ENCODE measurements around the gene SMC5.

The SMC5 gene

GRCh38 chr9:70402213-70402612 lies 143.4 kb downstream of the SMC5 start:
- H3K4me2 ChIP-seq, result no peak overlapping the region
- H3K9me3 ChIP-seq (replicated peaks in 1 of 11), result no peaks in the 10 kb centered on the region
- no peak overlapping the region for H3K4me3 ChIP-seq
- H3K27me3 ChIP-seq, result no peaks in the 10 kb centered on the region
- H3K36me3 ChIP-seq, result no peaks in the 10 kb centered on the region
- peaks cover 38 to 82% (median 50%) of the 10 kb centered on the region in 10 experiments for H3K4me1 ChIP-seq
- no peak for TF ChIP-seq Cebpa-rat (IDR thresholded peaks at IDR 0.05)
- no peak overlapping the region for H3K9ac ChIP-seq
- no peak overlapping the region for H3K27ac ChIP-seq
- H4K20me1 ChIP-seq, result peaks cover 34 to 99% (median 49%) of the 10 kb centered on the region in 11 experiments; a peak in 19 of 22 replicates

GRCh38 chr9:70403166-70403565 lies 144.4 kb downstream of the SMC5 start:
- Histone ChIP-seq H3K9ac (no peak overlapping the region), H3K27me3 (no peaks in the 10 kb centered on the region), H4K20me1 (peaks cover 26 to 99% (median 40%) of the 10 kb centered on the region in 11 experiments; a peak in 19 of 22 replicates), H3K4me2 (peak overlapping the region in 1 of 11 experiments; percentile 28; a peak in 1 of 22 replicates), H3K9me3 (replicated peaks in 1 of 11) (no peaks in the 10 kb centered on the region), H3K36me3 (0 out of 22 replicates have a peak, but pooled peaks cover 0 to 4% (median 0%) of the 10 kb centered on the region in 11 experiments), H3K4me3 (no peak overlapping the region), H3K4me1 (peaks cover 39 to 82% (median 51%) of the 10 kb centered on the region in 10 experiments), H3K27ac (no peak overlapping the region)
- no peak for TF ChIP-seq Cebpa-rat (IDR thresholded peaks at IDR 0.05)

GRCh38 chr9:70403618-70404025 lies 144.8 kb downstream of the SMC5 start:
- no peak for TF ChIP-seq Cebpa-rat (IDR thresholded peaks at IDR 0.05)
- peaks cover 0 to 7% (median 0%) of the 10 kb centered on the region in 11 experiments; a peak in 1 of 22 replicates for H3K36me3 ChIP-seq
- H3K9me3 ChIP-seq (replicated peaks in 1 of 11), result no peaks in the 10 kb centered on the region
- H3K4me3 ChIP-seq, result no peak overlapping the region
- H4K20me1 ChIP-seq, result peaks cover 24 to 100% (median 37%) of the 10 kb centered on the region in 11 experiments; a peak in 19 of 22 replicates
- H3K9ac ChIP-seq, result 0 out of 22 replicates have a peak overlapping the region, but pooled peaks of 1 of the 11 experiments have one; percentile 8
- no peaks in the 10 kb centered on the region for H3K27me3 ChIP-seq
- peaks cover 34 to 83% (median 50%) of the 10 kb centered on the region in 10 experiments for H3K4me1 ChIP-seq
- H3K27ac ChIP-seq, result no peak overlapping the region
- peak overlapping the region in 2 of 11 experiments; percentile 28 to 76; a peak in 2 of 22 replicates for H3K4me2 ChIP-seq

- TF ChIP-seq Cebpa-rat (IDR thresholded peaks at IDR 0.05), result no peak
- Histone ChIP-seq H3K4me3 (no peak overlapping the region), H4K20me1 (peaks cover 17 to 96% (median 30%) of the 10 kb centered on the region in 11 experiments; a peak in 18 of 22 replicates), H3K4me1 (peaks cover 29 to 79% (median 45%) of the 10 kb centered on the region in 10 experiments), H3K27ac (no peak overlapping the region), H3K36me3 (peaks cover 0 to 7% (median 0%) of the 10 kb centered on the region in 11 experiments; a peak in 1 of 22 replicates), H3K9ac (0 out of 22 replicates have a peak overlapping the region, but pooled peaks of 1 of the 11 experiments have one; percentile 8), H3K27me3 (no peaks in the 10 kb centered on the region), H3K9me3 (replicated peaks in 1 of 11) (no peaks in the 10 kb centered on the region), H3K4me2 (peak overlapping the region in 5 of 11 experiments; percentile 7 to 76 (median 28); a peak in 6 of 22 replicates)
Observed at GRCh38 chr9:70404261-70404660, 145.5 kb downstream of the SMC5 start.

Data from BLaER1 treated with 17β-estradiol and CSF1 and Interleukin-3, amounts not matched to agents 10 nM and 100 nM (cell line).